B cell (primary cell): ENCODE results near the gene ULK1. TPM values are rescaled to one million over a fixed set of nuclear protein-coding genes. Genes with fewer than 3 reads are reported as not detected.

ENCODE experiments used
- ATAC-seq: fragments of 200-7000 bp; cut with Tn5 transposase; one replicate; pipeline ENCODE4 v1.10.0; 2021; ENCODE audit warnings: low read depth, mild to moderate bottlenecking, moderate number of reproducible peaks, moderate library complexity
- CTCF ChIA-PET: fragments of 350-600 bp; sonication (Branson Sonifier 250); formaldehyde crosslinking; loops from one replicate; lab custom pipeline; 2021; ENCODE audit warnings: antibody characterized with exemption, inconsistent platforms; lab: Charles Lee
- POLR2A ChIA-PET: fragments of 350-600 bp; sonication (Branson Sonifier 250); formaldehyde crosslinking; loops from one replicate; lab custom pipeline; 2021; ENCODE audit warnings: antibody characterized with exemption; lab: Charles Lee
- DNase-seq: peaks from one replicate; pipeline ENCODE4 v3.0.0; 2013
- H2AFZ ChIP-seq: 2 replicates; pipeline ENCODE4 v1.6.1; 2012; ENCODE audit warnings: mild to moderate bottlenecking, low read depth, low read length; ENCODE audit not compliant: insufficient read depth, poor library complexity, severe bottlenecking
- H3K27ac ChIP-seq, 2 donors: 1 replicate in 1 of 2; 2 replicates in 1 of 2; pipeline ENCODE4 v1.5.1; 2012 to 2013; ENCODE audit warnings: low read length in 2 of 2, mild to moderate bottlenecking in 2 of 2, moderate library complexity in 1 of 2
- H3K27me3 ChIP-seq, 4 experiments: fragments of 200-600 bp in 1 of 4; sonication (generic) in 1 of 4; replicated peaks in 1 of 4; 1 replicate in 2 of 4; 2 replicates in 2 of 4; pipeline versions ENCODE4 v1.6.1 to v1.7.0; 2013 to 2016; ENCODE audit warnings: low read length in 3 of 4, mild to moderate bottlenecking in 2 of 4, mixed read lengths in 1 of 4, moderate library complexity in 1 of 4; ENCODE audit not compliant: insufficient read depth in 4 of 4, control insufficient read depth in 3 of 4; ENCODE audit errors: control extremely low read depth in 1 of 4
- H3K36me3 ChIP-seq, 2 experiments: replicated peaks in 1 of 2; 1 replicate in 1 of 2; 2 replicates in 1 of 2; pipeline versions ENCODE4 v1.6.1 to v1.7.1; 2013; ENCODE audit warnings: low read length in 1 of 2; ENCODE audit not compliant: insufficient read depth in 2 of 2, control insufficient read depth in 1 of 2; ENCODE audit errors: control extremely low read depth in 1 of 2, extremely low read depth in 1 of 2
- H3K4me1 ChIP-seq, 2 donors: fragments of 200-600 bp in 1 of 2; sonication (generic) in 1 of 2; 1 replicate in 1 of 2; 2 replicates in 1 of 2; pipeline versions ENCODE4 v1.5.1 to v1.6.1; 2013 to 2017; ENCODE audit warnings: low read length in 2 of 2; ENCODE audit not compliant: control insufficient read depth in 2 of 2, insufficient read depth in 2 of 2
- H3K4me2 ChIP-seq: replicated peaks from 2 replicates; pipeline ENCODE3; 2012; ENCODE audit warnings: mild to moderate bottlenecking, low read depth, low read length; ENCODE audit not compliant: poor library complexity, severe bottlenecking
- H3K4me3 ChIP-seq, 5 experiments: fragments of 200-600 bp in 1 of 5; sonication (generic) in 1 of 5; 1 replicate in 3 of 5; 2 replicates in 2 of 5; pipeline versions ENCODE4 v1.5.1 to v1.7.0; 2011 to 2016; ENCODE audit warnings: low read length in 4 of 5, mild to moderate bottlenecking in 4 of 5, low read depth in 2 of 5, control low read depth in 1 of 5, moderate library complexity in 1 of 5; ENCODE audit not compliant: insufficient read depth in 1 of 5; ENCODE audit errors: control extremely low read depth in 1 of 5, extremely low read depth in 1 of 5
- H3K79me2 ChIP-seq: fragments of 200-600 bp; sonication (generic); one replicate; pipeline ENCODE4 v1.6.0; 2016; ENCODE audit warnings: low read length; ENCODE audit not compliant: control insufficient read depth, insufficient read depth
- H3K9ac ChIP-seq: fragments of 200-600 bp; sonication (generic); 2 replicates; pipeline ENCODE4 v1.6.1; 2017; ENCODE audit warnings: mild to moderate bottlenecking, low read length, moderate library complexity
- H3K9me3 ChIP-seq, 3 donors: one replicate each; pipeline versions ENCODE4 v1.6.1 to v1.7.1; 2013; ENCODE audit warnings: low read length in 2 of 3; ENCODE audit not compliant: control insufficient read depth in 2 of 3, insufficient read depth in 1 of 3; ENCODE audit errors: control extremely low read depth in 1 of 3
- H4K20me1 ChIP-seq: 2 replicates; pipeline ENCODE4 v1.6.0; 2012; ENCODE audit warnings: mild to moderate bottlenecking, low read length; ENCODE audit not compliant: insufficient read depth, control insufficient read depth, poor library complexity, severe bottlenecking
- H3K27ac Mint-ChIP-seq: one replicate; pipeline ENCODE4 v1.8.0; 2021; ENCODE audit warnings: mixed read lengths
- H3K27me3 Mint-ChIP-seq: one replicate; pipeline ENCODE4 v1.8.0; 2021; ENCODE audit warnings: mixed read lengths
- H3K4me1 Mint-ChIP-seq: one replicate; pipeline ENCODE4 v1.8.0; 2021; ENCODE audit warnings: mixed read lengths
- H3K4me3 Mint-ChIP-seq: one replicate; pipeline ENCODE4 v1.8.0; 2021; ENCODE audit warnings: mixed read lengths
- H3K9me3 Mint-ChIP-seq: one replicate; pipeline ENCODE4 v1.8.0; 2022; ENCODE audit warnings: mixed read lengths; ENCODE audit not compliant: insufficient read depth
- EZH2 ChIP-seq: IDR thresholded peaks from 2 replicates; pipeline ENCODE4 v1.6.1; 2012; ENCODE audit warnings: borderline replicate concordance, low read depth, mild to moderate bottlenecking, moderate library complexity, low read length; ENCODE audit not compliant: insufficient read depth, poor library complexity, severe bottlenecking
- WGBS: methylation state at CpG from one replicate; pipeline ENCODE4 v1.1.5; 2013; ENCODE audit warnings: missing lambda C conversion rate; ENCODE audit not compliant: insufficient coverage; 5-methylcytosine and 5-hydroxymethylcytosine counted together
- intact Hi-C: fragments of 100-400 bp; cut with micrococcal nuclease; formaldehyde crosslinking; loops from one replicate; pipeline ENCODE4 v1.10.0; 2022
- polyA plus RNA-seq: library from polyadenylated mRNA; depleted of rRNA; stranded (reverse); fragments of >200 nt; gene quantifications from 2 replicates; pipeline ENCODE4 v1.2.3, GENCODE V29; 2012
- total RNA-seq, 2 donors: library from RNA; stranded (reverse); fragments of 120-200 nt in 1 of 2; gene quantifications; 1 replicate in 1 of 2; 2 replicates in 1 of 2; pipeline versions ENCODE4 v1.2.3 to v1.2.4, GENCODE V29; 2013 to 2022
- TF ChIP-seq, protein P1 (sequence below): fragments of 200-600 bp; IDR thresholded peaks from one replicate; pipeline ENCODE4 v1.8.0; 2022; ENCODE audit warnings: antibody characterized with exemption, mild to moderate bottlenecking

Gene ULK1
- total and polyA plus RNA-seq, 2 donors (not counting 1 experiment from before 2014, with no cell fraction given), result 38.9 to 59.5 TPM

DNA sequence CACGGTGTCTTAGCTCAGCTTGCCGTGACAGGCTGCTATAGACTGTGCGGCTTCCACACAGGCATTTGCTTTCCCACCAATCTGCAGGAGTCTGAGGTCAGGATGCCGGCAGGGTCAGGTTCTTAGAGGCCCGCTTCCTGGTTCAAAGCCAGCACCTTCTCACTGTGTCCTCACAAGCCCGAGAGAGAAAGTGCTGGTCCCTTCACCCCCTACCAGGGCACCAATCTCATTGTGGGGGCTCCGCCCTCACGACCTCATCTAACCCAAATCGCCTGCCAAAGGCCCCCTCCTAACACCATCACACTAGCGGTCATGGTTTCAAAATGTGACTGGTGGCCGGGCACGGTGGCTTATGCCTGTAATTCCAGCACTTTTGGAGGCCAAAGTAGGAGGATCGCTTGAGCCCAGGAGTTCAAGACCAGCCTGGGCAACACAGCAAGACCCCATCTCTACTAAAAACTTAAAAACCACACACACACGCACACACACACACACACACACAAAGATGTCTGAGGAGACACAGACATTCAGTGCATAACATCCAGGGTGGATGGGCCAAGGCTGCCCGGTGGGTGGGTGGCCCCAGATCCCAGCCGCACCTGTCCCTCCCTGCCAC, 39.5 kb upstream of the ULK1 start:
- ATAC-seq, result no peak
- peaks cover 0 to 14% (median 0%) of the 10 kb centered on the region in 4 experiments for H3K27me3 ChIP-seq
- H3K9me3 ChIP-seq, result peaks cover 0 to 5% (median 0%) of the 10 kb centered on the region in 3 donors
- H3K9me3 Mint-ChIP-seq, result no peaks in the 10 kb centered on the region
- ChIA-PET POLR2A (no interaction called here), CTCF (no interaction called here)
- no peak for DNase-seq
- H3K36me3 ChIP-seq, result no peaks in the 10 kb centered on the region
- peaks cover 12% of the 10 kb centered on the region for H3K27me3 Mint-ChIP-seq
- 95% methylated on average over 14 of the region's 16 CpGs for WGBS
- no peaks in the 10 kb centered on the region for H4K20me1 ChIP-seq
- TF ChIP-seq, protein P1, sequence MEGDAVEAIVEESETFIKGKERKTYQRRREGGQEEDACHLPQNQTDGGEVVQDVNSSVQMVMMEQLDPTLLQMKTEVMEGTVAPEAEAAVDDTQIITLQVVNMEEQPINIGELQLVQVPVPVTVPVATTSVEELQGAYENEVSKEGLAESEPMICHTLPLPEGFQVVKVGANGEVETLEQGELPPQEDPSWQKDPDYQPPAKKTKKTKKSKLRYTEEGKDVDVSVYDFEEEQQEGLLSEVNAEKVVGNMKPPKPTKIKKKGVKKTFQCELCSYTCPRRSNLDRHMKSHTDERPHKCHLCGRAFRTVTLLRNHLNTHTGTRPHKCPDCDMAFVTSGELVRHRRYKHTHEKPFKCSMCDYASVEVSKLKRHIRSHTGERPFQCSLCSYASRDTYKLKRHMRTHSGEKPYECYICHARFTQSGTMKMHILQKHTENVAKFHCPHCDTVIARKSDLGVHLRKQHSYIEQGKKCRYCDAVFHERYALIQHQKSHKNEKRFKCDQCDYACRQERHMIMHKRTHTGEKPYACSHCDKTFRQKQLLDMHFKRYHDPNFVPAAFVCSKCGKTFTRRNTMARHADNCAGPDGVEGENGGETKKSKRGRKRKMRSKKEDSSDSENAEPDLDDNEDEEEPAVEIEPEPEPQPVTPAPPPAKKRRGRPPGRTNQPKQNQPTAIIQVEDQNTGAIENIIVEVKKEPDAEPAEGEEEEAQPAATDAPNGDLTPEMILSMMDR, result no peak
- TF ChIP-seq EZH2, result no peak
- peaks cover 20% of the 10 kb centered on the region for H3K4me1 Mint-ChIP-seq
- no peak overlapping the region for H3K4me2 ChIP-seq
- no peak overlapping the region for H3K27ac ChIP-seq
- intact Hi-C loops, result no loop called here
- H3K4me1 ChIP-seq, result peaks cover 18 to 19% of the 10 kb centered on the region in 2 donors
- H3K4me3 ChIP-seq, result no peak overlapping the region
- H3K4me3 Mint-ChIP-seq, result no peak overlapping the region
- no peaks in the 10 kb centered on the region for H3K79me2 ChIP-seq
- no peak overlapping the region for H3K27ac Mint-ChIP-seq
- no peak overlapping the region for H3K9ac ChIP-seq
- no peak overlapping the region for H2AFZ ChIP-seq

DNA sequence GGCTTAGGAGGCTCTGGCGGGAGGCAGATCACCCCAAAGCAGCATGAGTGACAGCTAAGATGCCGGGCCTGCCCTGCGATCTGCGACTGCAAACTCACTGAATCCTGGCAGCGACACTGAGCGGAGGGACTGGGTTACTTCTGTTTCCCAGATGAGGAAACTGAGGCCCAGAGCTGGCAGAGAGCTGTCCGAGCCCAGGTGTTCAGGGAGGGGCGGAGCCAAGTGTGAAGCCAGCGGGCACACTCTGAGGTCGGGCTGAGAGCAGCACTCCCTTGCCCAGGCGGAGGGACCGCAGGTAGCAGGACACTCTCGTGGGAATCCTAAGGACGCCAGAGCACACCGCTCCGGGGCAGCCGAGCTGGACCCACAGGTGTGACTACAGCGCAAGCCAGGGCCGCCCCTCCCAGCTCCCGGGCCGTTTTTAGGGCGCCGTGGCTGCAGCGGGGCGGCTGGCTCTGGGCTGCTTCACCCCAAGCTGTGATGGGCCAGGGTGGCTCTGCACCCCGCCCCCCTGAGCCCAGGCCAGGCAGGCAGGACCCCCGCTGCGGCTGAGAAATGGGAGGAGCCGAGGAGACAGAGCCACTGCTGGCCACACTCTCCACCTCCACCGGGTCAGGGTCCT, 38.8 kb upstream of the ULK1 start:
- Mint-ChIP-seq H3K9me3 (no peaks in the 10 kb centered on the region), H3K4me1 (peaks cover 20% of the 10 kb centered on the region), H3K27ac (no peak overlapping the region), H3K27me3 (peaks cover 12% of the 10 kb centered on the region), H3K4me3 (no peak overlapping the region)
- ATAC-seq, result no peak
- Histone ChIP-seq H3K27ac (no peak overlapping the region), H3K36me3 (no peaks in the 10 kb centered on the region), H4K20me1 (no peaks in the 10 kb centered on the region), H3K9ac (no peak overlapping the region), H3K79me2 (no peaks in the 10 kb centered on the region), H3K4me2 (no peak overlapping the region), H2AFZ (no peak overlapping the region), H3K4me1 (peaks cover 18 to 19% of the 10 kb centered on the region in 2 donors), H3K4me3 (no peak overlapping the region), H3K27me3 (peaks cover 0 to 14% (median 0%) of the 10 kb centered on the region in 4 experiments), H3K9me3 (peaks cover 0 to 5% (median 0%) of the 10 kb centered on the region in 3 donors)
- ChIA-PET CTCF (no interaction called here), POLR2A (no interaction called here)
- no peak for TF ChIP-seq EZH2
- TF ChIP-seq, protein P1, result no peak
- WGBS, result 71% methylated on average over 30 of the region's 30 CpGs
- no peak for DNase-seq
- intact Hi-C loops, result no loop called here
